ENCODE data around the gene TRIM46. TPM values are rescaled to one million over a fixed set of nuclear protein-coding genes. Genes with fewer than 3 reads are reported as not detected.

The TRIM46 gene
- total and polyA plus RNA-seq, 9 of the 15 experiments (the other 6 are each of a cell fraction or from before 2014, with no cell fraction given), result 0.05 to 0.60 (median 0.16) TPM; not detected in 3

DNA sequence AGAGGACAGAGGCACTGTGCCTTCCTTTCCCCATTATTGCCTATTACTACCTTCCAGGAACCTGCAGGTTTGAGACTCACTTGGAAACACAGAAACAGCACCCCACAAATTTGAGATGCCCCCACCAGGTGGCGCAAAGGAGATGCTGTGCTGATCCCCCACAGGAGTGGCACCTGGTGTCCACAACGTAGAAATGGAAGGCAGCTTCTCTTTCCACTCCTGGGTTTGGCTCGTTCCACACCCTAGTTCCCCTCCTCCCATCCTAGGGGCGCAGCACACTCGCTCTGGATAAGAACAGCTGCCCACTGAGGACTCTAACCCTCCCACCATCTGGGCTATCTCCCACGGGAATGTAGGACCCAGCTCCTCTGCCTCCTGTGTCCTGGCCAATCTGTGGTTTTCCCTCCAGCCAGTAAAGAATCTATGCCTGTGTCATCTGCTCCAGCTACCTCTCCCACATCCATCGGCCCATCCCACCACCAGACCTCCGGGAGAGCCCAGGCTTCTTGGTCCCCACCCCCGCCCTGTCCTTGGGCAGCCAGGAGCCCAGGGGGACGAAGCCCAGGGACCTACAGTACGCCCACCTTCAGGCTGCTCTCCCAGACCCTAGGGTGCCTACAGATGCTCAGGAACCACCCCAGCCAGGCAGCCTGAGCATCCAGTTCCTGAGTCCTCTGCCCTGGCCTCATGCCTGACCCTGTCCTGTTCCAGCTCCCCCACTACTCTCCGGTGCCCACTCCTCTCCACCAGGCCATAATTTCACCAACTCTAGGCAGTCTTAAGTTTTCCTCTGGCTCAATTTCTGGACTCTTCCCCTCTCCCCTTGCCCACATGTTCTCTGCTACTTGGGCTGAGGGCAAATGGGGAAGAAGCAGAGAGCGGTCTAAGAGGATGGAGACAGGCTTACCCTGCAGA, 33.5 kb downstream of the TRIM46 start (continued):
- no peak for TF ChIP-seq ZNF589 (CRISPR knock-in tag; IDR thresholded peaks at IDR 0.05; ENCODE audit: low read depth)
- TF ChIP-seq ARID2 (IDR thresholded peaks at IDR 0.05), result peak; percentile 26; the same call in 1 of the 2 replicates
- TF ChIP-seq ZNF717 (CRISPR knock-in tag; IDR thresholded peaks at IDR 0.05), result no peak
- no peak for TF ChIP-seq DNMT1 (IDR thresholded peaks at IDR 0.05)
- peak; percentile 93 for TF ChIP-seq SMC3 (conservative IDR thresholded peaks at IDR 0.05; ENCODE audit: insufficient read depth, low read depth, low read length)
- TF ChIP-seq, protein P1, sequence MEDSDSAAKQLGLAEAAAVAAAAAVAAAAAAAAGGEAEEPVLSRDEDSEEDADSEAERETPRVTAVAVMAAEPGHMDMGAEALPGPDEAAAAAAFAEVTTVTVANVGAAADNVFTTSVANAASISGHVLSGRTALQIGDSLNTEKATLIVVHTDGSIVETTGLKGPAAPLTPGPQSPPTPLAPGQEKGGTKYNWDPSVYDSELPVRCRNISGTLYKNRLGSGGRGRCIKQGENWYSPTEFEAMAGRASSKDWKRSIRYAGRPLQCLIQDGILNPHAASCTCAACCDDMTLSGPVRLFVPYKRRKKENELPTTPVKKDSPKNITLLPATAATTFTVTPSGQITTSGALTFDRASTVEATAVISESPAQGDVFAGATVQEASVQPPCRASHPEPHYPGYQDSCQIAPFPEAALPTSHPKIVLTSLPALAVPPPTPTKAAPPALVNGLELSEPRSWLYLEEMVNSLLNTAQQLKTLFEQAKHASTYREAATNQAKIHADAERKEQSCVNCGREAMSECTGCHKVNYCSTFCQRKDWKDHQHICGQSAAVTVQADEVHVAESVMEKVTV (CRISPR knock-in tag; IDR thresholded peaks at IDR 0.05), result peak; percentile 85
- TF ChIP-seq SMAD1 (IDR thresholded peaks at IDR 0.05; ENCODE audit: low read depth, low read length, partially characterized antibody), result no peak
- TF ChIP-seq KLF13 (tag; IDR thresholded peaks at IDR 0.05; ENCODE audit: borderline replicate concordance, low read depth), result no peak
- no peak for TF ChIP-seq TGIF2 (CRISPR knock-in tag; IDR thresholded peaks at IDR 0.05)
- no peak for TF ChIP-seq NONO (IDR thresholded peaks at IDR 0.05; ENCODE audit: low read depth in 2 of 2, low read length in 1 of 2)
